ENCODE results near the gene TMEFF1.
"Not testable (repeated sequence)": the region's sequence is repeated elsewhere in the genome, so short reads cannot be mapped to it uniquely, and the experiment has no call there.

TMEFF1 gene

GRCh38 chr9:100488177-100488576, 15.2 kb downstream of the TMEFF1 start:
- no peak for DNase-seq

GRCh38 chr9:100489836-100490235, 16.9 kb downstream of the TMEFF1 start:
- DNase-seq, result peak in 14 of 56 donors; percentile 5 to 62 (median 32)

GRCh38 chr9:100492952-100493351, 20.0 kb downstream of the TMEFF1 start:
- DNase-seq, result peak in 6 of 56 donors; percentile 5 to 28 (median 11)

GRCh38 chr9:100498592-100498991, 25.6 kb downstream of the TMEFF1 start:
- DNase-seq, result no peak

- DNase-seq, result no peak
Measured at GRCh38 chr9:100499460-100499859, 26.5 kb downstream of the TMEFF1 start.

- no peak for DNase-seq
Measured at GRCh38 chr9:100499866-100500265, 26.9 kb downstream of the TMEFF1 start.

- DNase-seq, result peak in 24 of 56 donors; percentile 3 to 68 (median 22)
Measured at GRCh38 chr9:100505564-100506159, 32.7 kb downstream of the TMEFF1 start.

- DNase-seq, result not testable (repeated sequence)
Measured at GRCh38 chr9:100507350-100507749, 34.4 kb downstream of the TMEFF1 start.

GRCh38 chr9:100511205-100511604, 38.3 kb downstream of the TMEFF1 start:
- DNase-seq, result no peak

- no peak for DNase-seq
Measured at GRCh38 chr9:100515578-100516494, 42.9 kb downstream of the TMEFF1 start.

GRCh38 chr9:100521282-100521681, 48.3 kb downstream of the TMEFF1 start:
- DNase-seq, result no peak

- DNase-seq, result no peak
Measured at GRCh38 chr9:100525563-100525962, 52.6 kb downstream of the TMEFF1 start.

GRCh38 chr9:100527180-100527794, 54.3 kb downstream of the TMEFF1 start:
- not testable (repeated sequence) for DNase-seq

GRCh38 chr9:100534401-100534800, 61.5 kb downstream of the TMEFF1 start:
- no peak for DNase-seq

GRCh38 chr9:100540327-100540726, 67.4 kb downstream of the TMEFF1 start:
- DNase-seq, result no peak

- no peak for DNase-seq
Measured at GRCh38 chr9:100549048-100549447, 76.1 kb downstream of the TMEFF1 start.

- DNase-seq, result peak in 34 of 56 donors; percentile 6 to 69 (median 36)
Measured at GRCh38 chr9:100554935-100555401, 82.0 kb downstream of the TMEFF1 start.

- no peak for DNase-seq
Measured at GRCh38 chr9:100555471-100555870, 82.5 kb downstream of the TMEFF1 start.

GRCh38 chr9:100557053-100557452, 84.1 kb downstream of the TMEFF1 start:
- DNase-seq, result no peak

- no peak for DNase-seq
Measured at GRCh38 chr9:100561256-100561655, 88.3 kb downstream of the TMEFF1 start.

- DNase-seq, result no peak
Measured at GRCh38 chr9:100567856-100568255, 94.9 kb downstream of the TMEFF1 start.

- no peak for DNase-seq
Measured at GRCh38 chr9:100573655-100574260, 100.8 kb downstream of the TMEFF1 start.
